ENCODE measurements around the gene CUBN.

GRCh38 chr10:16989826-16990293, 139.8 kb downstream of the CUBN start:
- no peak for TF ChIP-seq ZNF302 (CRISPR knock-in tag; IDR thresholded peaks at IDR 0.05)
- TF ChIP-seq JUN (IDR thresholded peaks at IDR 0.05), result no peak
